CD4-positive, alpha-beta T cell treated with Interleukin-15 for 1 hour (primary cell): ENCODE results near the gene GTF2H3.
"Not testable (repeated sequence)": the region's sequence is repeated elsewhere in the genome, so short reads cannot be mapped to it uniquely, and the experiment has no call there.

Source experiments
- DNase-seq: peaks from one replicate; pipeline ENCODE4 v3.0.0-alpha.2; 2020

Gene GTF2H3

GRCh38 chr12:123633379-123634141 lies at the start of gene GTF2H3, which contains the start of gene EIF2B1:
Gene GTF2H3, plus strand, starts transcription at chr12:123633829. Its CDS starts 31 bp downstream, at chr12:123633860.
Gene EIF2B1, minus strand, starts transcription at chr12:123633686. Its CDS starts 129 bp downstream, at chr12:123633557.
- peak; percentile 96 for DNase-seq

- DNase-seq: no peak
Measured at GRCh38 chr12:123591702-123592481, 41.7 kb upstream of the GTF2H3 start.

- no peak for DNase-seq
Measured at GRCh38 chr12:123595729-123596128, 37.9 kb upstream of the GTF2H3 start.

- no peak for DNase-seq
Measured at GRCh38 chr12:123597100-123597499, 36.5 kb upstream of the GTF2H3 start.

GRCh38 chr12:123598522-123598921 lies 35.1 kb upstream of the GTF2H3 start:
- no peak for DNase-seq

- DNase-seq: no peak
Measured at GRCh38 chr12:123599310-123599709, 34.3 kb upstream of the GTF2H3 start.

- DNase-seq: no peak
Measured at GRCh38 chr12:123599721-123600120, 33.9 kb upstream of the GTF2H3 start.

- DNase-seq: peak; percentile 83
Measured at GRCh38 chr12:123601602-123602489, 31.8 kb upstream of the GTF2H3 start, which contains the start of gene DDX55. Gene DDX55, plus strand, starts transcription at chr12:123602099. Its CDS starts 50 bp downstream, at chr12:123602149.

- no peak for DNase-seq
Measured at GRCh38 chr12:123602651-123603195, 30.9 kb upstream of the GTF2H3 start.

GRCh38 chr12:123603495-123603894 lies 30.1 kb upstream of the GTF2H3 start:
- DNase-seq: not testable (repeated sequence)

- DNase-seq: no peak
Measured at GRCh38 chr12:123607756-123608155, 25.9 kb upstream of the GTF2H3 start.

- no peak for DNase-seq
Measured at GRCh38 chr12:123608182-123608581, 25.4 kb upstream of the GTF2H3 start.

GRCh38 chr12:123614110-123614509 lies 19.5 kb upstream of the GTF2H3 start:
- no peak for DNase-seq

- no peak for DNase-seq
Measured at GRCh38 chr12:123614531-123614930, 19.1 kb upstream of the GTF2H3 start.

GRCh38 chr12:123617144-123617543 lies 16.5 kb upstream of the GTF2H3 start:
- no peak for DNase-seq

GRCh38 chr12:123617580-123617979 lies 16.0 kb upstream of the GTF2H3 start:
- no peak for DNase-seq

- DNase-seq: no peak
Measured at GRCh38 chr12:123621101-123621500, 12.5 kb upstream of the GTF2H3 start.

GRCh38 chr12:123621619-123622530 lies 11.8 kb upstream of the GTF2H3 start:
- DNase-seq: no peak

- no peak for DNase-seq
Measured at GRCh38 chr12:123634142-123634561, 523 bp downstream of the GTF2H3 start.

GRCh38 chr12:123643911-123644310 lies 10.3 kb downstream of the GTF2H3 start:
- no peak for DNase-seq

GRCh38 chr12:123645380-123645779 lies 11.8 kb downstream of the GTF2H3 start:
- DNase-seq: no peak
